ENCODE measurements around the gene TMEM132D. TPM values are rescaled to one million over a fixed set of nuclear protein-coding genes. Genes with fewer than 3 reads are reported as not detected.

Gene TMEM132D
- polyA plus RNA-seq, 1 donor from 2014 or later = 1.3 TPM

DNA sequence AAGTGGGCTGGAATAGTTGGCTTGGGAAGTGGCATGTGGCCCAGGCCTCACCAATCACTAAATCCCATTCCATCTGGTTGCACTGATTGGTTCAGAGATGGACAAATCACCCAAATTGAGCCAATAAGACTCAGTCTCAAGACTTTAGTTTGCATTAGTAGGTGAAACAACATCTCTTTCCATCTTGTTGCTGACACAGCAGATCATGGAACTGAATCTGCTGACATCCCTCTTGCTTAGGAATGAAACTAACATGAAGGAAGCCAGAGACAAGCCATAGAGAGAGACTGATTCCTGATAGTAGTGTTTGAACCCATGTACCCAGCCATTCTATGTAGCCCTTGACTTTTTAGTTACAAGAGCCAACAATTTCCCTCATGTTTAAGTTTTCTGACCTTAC, 743.5 kb downstream of the TMEM132D start:
- TF ChIP-seq, protein P1, sequence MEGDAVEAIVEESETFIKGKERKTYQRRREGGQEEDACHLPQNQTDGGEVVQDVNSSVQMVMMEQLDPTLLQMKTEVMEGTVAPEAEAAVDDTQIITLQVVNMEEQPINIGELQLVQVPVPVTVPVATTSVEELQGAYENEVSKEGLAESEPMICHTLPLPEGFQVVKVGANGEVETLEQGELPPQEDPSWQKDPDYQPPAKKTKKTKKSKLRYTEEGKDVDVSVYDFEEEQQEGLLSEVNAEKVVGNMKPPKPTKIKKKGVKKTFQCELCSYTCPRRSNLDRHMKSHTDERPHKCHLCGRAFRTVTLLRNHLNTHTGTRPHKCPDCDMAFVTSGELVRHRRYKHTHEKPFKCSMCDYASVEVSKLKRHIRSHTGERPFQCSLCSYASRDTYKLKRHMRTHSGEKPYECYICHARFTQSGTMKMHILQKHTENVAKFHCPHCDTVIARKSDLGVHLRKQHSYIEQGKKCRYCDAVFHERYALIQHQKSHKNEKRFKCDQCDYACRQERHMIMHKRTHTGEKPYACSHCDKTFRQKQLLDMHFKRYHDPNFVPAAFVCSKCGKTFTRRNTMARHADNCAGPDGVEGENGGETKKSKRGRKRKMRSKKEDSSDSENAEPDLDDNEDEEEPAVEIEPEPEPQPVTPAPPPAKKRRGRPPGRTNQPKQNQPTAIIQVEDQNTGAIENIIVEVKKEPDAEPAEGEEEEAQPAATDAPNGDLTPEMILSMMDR (IDR thresholded peaks at IDR 0.05; ENCODE audit: poor library complexity, severe bottlenecking) = no peak
- TF ChIP-seq EZH2 (IDR thresholded peaks at IDR 0.05; ENCODE audit: borderline replicate concordance, insufficient read depth, low read length, poor library complexity, severe bottlenecking) (no peak), SMC3 (conservative IDR thresholded peaks at IDR 0.05; ENCODE audit: poor library complexity) (no peak), MXI1 (conservative IDR thresholded peaks at IDR 0.05; ENCODE audit: poor library complexity, severe bottlenecking) (no peak), RAD21 (conservative IDR thresholded peaks at IDR 0.05) (no peak), EP300 (conservative IDR thresholded peaks at IDR 0.05; ENCODE audit: poor library complexity, severe bottlenecking) (no peak), POLR2AphosphoS5 (IDR thresholded peaks at IDR 0.05) (no peak)
- TF ChIP-seq, protein P2, sequence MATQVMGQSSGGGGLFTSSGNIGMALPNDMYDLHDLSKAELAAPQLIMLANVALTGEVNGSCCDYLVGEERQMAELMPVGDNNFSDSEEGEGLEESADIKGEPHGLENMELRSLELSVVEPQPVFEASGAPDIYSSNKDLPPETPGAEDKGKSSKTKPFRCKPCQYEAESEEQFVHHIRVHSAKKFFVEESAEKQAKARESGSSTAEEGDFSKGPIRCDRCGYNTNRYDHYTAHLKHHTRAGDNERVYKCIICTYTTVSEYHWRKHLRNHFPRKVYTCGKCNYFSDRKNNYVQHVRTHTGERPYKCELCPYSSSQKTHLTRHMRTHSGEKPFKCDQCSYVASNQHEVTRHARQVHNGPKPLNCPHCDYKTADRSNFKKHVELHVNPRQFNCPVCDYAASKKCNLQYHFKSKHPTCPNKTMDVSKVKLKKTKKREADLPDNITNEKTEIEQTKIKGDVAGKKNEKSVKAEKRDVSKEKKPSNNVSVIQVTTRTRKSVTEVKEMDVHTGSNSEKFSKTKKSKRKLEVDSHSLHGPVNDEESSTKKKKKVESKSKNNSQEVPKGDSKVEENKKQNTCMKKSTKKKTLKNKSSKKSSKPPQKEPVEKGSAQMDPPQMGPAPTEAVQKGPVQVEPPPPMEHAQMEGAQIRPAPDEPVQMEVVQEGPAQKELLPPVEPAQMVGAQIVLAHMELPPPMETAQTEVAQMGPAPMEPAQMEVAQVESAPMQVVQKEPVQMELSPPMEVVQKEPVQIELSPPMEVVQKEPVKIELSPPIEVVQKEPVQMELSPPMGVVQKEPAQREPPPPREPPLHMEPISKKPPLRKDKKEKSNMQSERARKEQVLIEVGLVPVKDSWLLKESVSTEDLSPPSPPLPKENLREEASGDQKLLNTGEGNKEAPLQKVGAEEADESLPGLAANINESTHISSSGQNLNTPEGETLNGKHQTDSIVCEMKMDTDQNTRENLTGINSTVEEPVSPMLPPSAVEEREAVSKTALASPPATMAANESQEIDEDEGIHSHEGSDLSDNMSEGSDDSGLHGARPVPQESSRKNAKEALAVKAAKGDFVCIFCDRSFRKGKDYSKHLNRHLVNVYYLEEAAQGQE (IDR thresholded peaks at IDR 0.05; ENCODE audit: borderline replicate concordance) = no peak
- Histone ChIP-seq H3K9me3 (ENCODE audit: low read length) (no peaks in the 10 kb centered on the region), H3K9ac (ENCODE audit: low read length) (no peak overlapping the region), H2AFZ (ENCODE audit: low read depth, low read length) (no peak overlapping the region), H3K36me3 (ENCODE audit: insufficient read depth, low read length) (no peaks in the 10 kb centered on the region), H4K20me1 (ENCODE audit: insufficient read depth) (no peaks in the 10 kb centered on the region), H3K27me3 (ENCODE audit: insufficient read depth, low read depth, low read length) (no peaks in the 10 kb centered on the region), H3K4me2 (ENCODE audit: low read length) (no peak overlapping the region), H3K9me2 (ENCODE audit: insufficient read depth, low read length) (no peaks in the 10 kb centered on the region), H3K79me2 (replicated peaks; ENCODE audit: insufficient read depth, low read length) (no peaks in the 10 kb centered on the region), H3K27ac (ENCODE audit: low read length) (no peak overlapping the region), H3K4me3 (ENCODE audit: low read length) (no peak overlapping the region), H3F3A (ENCODE audit: insufficient read depth, low read length, poor library complexity, severe bottlenecking) (no peaks in the 10 kb centered on the region)

DNA sequence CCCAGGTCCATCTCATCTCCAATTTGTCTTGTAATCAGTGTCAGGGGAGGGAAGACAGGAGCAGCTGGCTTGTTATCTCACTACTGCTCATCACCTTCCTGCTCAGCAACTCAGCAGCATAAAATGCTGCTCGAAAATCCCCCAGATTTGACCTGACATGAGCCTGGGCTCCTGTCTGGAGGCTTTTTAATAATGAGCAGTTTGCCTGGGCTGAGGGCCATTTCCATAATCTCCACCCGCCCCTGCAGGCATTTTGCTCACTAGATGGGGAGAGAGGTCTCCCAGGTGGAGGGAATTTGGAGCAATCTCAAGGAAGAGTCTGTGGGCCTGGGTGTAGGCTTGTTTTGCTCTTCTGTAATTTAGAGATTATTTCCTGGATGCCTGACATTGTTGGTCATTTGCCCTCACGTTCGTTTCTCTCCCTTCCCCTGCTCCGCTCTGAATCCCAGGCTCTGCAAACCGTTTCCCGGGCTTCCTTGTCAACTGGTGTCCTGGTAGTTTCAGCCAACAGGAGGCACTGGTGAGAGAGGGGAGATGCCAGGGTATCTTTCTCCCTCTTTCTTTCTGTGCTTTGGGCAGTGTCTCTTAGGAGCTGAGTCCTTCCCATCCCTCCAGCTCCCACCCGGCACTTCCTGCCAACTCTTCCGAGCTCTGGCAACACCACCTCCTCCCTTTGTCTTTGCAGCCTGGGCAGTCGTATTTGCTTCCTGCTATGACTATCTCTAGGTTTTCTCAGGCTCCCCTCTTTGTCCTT, 751.3 kb downstream of the TMEM132D start:
- no peaks in the 10 kb centered on the region for H3K9me3 ChIP-seq (ENCODE audit: low read length)
- no peaks in the 10 kb centered on the region for H3K27me3 ChIP-seq (ENCODE audit: insufficient read depth, low read depth, low read length)
- no peak overlapping the region for H3K27ac ChIP-seq (ENCODE audit: low read length)
- H4K20me1 ChIP-seq (ENCODE audit: insufficient read depth) = no peaks in the 10 kb centered on the region
- no peak overlapping the region for H3K9ac ChIP-seq (ENCODE audit: low read length)
- no peak overlapping the region for H2AFZ ChIP-seq (ENCODE audit: low read depth, low read length)
- no peak overlapping the region for H3K4me2 ChIP-seq (ENCODE audit: low read length)
- TF ChIP-seq EP300 (conservative IDR thresholded peaks at IDR 0.05; ENCODE audit: poor library complexity, severe bottlenecking) (no peak), POLR2AphosphoS5 (IDR thresholded peaks at IDR 0.05) (no peak), RAD21 (conservative IDR thresholded peaks at IDR 0.05) (no peak), SMC3 (conservative IDR thresholded peaks at IDR 0.05; ENCODE audit: poor library complexity) (no peak), EZH2 (IDR thresholded peaks at IDR 0.05; ENCODE audit: borderline replicate concordance, insufficient read depth, low read length, poor library complexity, severe bottlenecking) (no peak), TAF1 (IDR thresholded peaks at IDR 0.05; ENCODE audit: low read depth) (no peak), MXI1 (conservative IDR thresholded peaks at IDR 0.05; ENCODE audit: poor library complexity, severe bottlenecking) (no peak)
- TF ChIP-seq, protein P1 (IDR thresholded peaks at IDR 0.05; ENCODE audit: poor library complexity, severe bottlenecking) = no peak
- TF ChIP-seq, protein P2 (IDR thresholded peaks at IDR 0.05; ENCODE audit: borderline replicate concordance) = no peak
- H3K4me3 ChIP-seq (ENCODE audit: low read length) = no peak overlapping the region
- H3K36me3 ChIP-seq (ENCODE audit: insufficient read depth, low read length) = no peaks in the 10 kb centered on the region
- no peaks in the 10 kb centered on the region for H3K79me2 ChIP-seq (replicated peaks; ENCODE audit: insufficient read depth, low read length)
- no peaks in the 10 kb centered on the region for H3F3A ChIP-seq (ENCODE audit: insufficient read depth, low read length, poor library complexity, severe bottlenecking)
- H3K9me2 ChIP-seq (ENCODE audit: insufficient read depth, low read length) = no peaks in the 10 kb centered on the region

Data from neural cell (in vitro differentiated cells).